Ectodermal cell (in vitro differentiated cells): ENCODE measurements around the gene TCP1.
A peak's percentile ranks its signal among the peaks of the same experiment; 100 is the strongest.
"Not testable (repeated sequence)": the region's sequence is repeated elsewhere in the genome, so short reads cannot be mapped to it uniquely, and the experiment has no call there.

Experiments used
- H3K27ac ChIP-seq: 2 replicates; pipeline ENCODE4 v1.7.0; 2013; ENCODE audit warnings: mild to moderate bottlenecking, low read depth, low read length; ENCODE audit not compliant: insufficient read depth, poor library complexity, severe bottlenecking
- H3K27me3 ChIP-seq: 2 replicates; pipeline ENCODE4 v1.7.0; 2013; ENCODE audit warnings: mild to moderate bottlenecking, low read length; ENCODE audit not compliant: insufficient read depth, control insufficient read depth, poor library complexity, severe bottlenecking
- H3K36me3 ChIP-seq: one replicate; pipeline ENCODE4 v1.7.0; 2013; ENCODE audit warnings: low read length; ENCODE audit not compliant: control insufficient read depth, insufficient read depth
- H3K4me1 ChIP-seq: one replicate; pipeline ENCODE4 v1.7.0; 2013; ENCODE audit warnings: low read length; ENCODE audit not compliant: control insufficient read depth, insufficient read depth
- H3K4me3 ChIP-seq: 2 replicates; pipeline ENCODE4 v1.7.0; 2013; ENCODE audit warnings: low read depth, low read length, control low read depth; ENCODE audit not compliant: insufficient read depth
- H3K9me3 ChIP-seq: 2 replicates; pipeline ENCODE4 v1.7.0; 2013; ENCODE audit warnings: mild to moderate bottlenecking, low read length, moderate library complexity; ENCODE audit not compliant: control insufficient read depth
- WGBS, 2 experiments: methylation state at CpG; one replicate each; pipeline ENCODE4 v1.1.7; 2013; ENCODE audit warnings: missing lambda C conversion rate in 2 of 2; 5-methylcytosine and 5-hydroxymethylcytosine counted together

Gene TCP1

GRCh38 chr6:159745081-159745480, 44.3 kb downstream of the TCP1 start:
- Histone ChIP-seq H3K4me1 (no peaks in the 10 kb centered on the region), H3K9me3 (no peaks in the 10 kb centered on the region), H3K27ac (no peak overlapping the region), H3K36me3 (peaks cover 46% of the 10 kb centered on the region), H3K4me3 (no peak overlapping the region), H3K27me3 (no peaks in the 10 kb centered on the region)
- 94 to 96% methylated on average over 5 to 7 of the region's 7 CpGs for WGBS, 2 experiments

GRCh38 chr6:159742165-159742564, 47.2 kb downstream of the TCP1 start:
- H3K36me3 ChIP-seq, result peaks cover 42% of the 10 kb centered on the region
- no peaks in the 10 kb centered on the region for H3K9me3 ChIP-seq
- H3K4me1 ChIP-seq, result no peaks in the 10 kb centered on the region
- no peaks in the 10 kb centered on the region for H3K27me3 ChIP-seq
- no peak overlapping the region for H3K27ac ChIP-seq
- H3K4me3 ChIP-seq, result no peak overlapping the region
- WGBS, 2 experiments, result 90 to 98% methylated on average over 1 of the region's 1 CpG

- WGBS, 2 experiments, result 94 to 100% methylated on average over 2 to 3 of the region's 3 CpGs
- peaks cover 35% of the 10 kb centered on the region for H3K36me3 ChIP-seq
Measured at GRCh38 chr6:159739341-159739740, 50.1 kb downstream of the TCP1 start.

GRCh38 chr6:159736908-159737307, 52.5 kb downstream of the TCP1 start:
- no peaks in the 10 kb centered on the region for H3K27me3 ChIP-seq
- no peaks in the 10 kb centered on the region for H3K9me3 ChIP-seq
- no peak overlapping the region for H3K27ac ChIP-seq
- WGBS, 2 experiments, result 84% methylated on average over 5 to 7 of the region's 7 CpGs
- H3K4me1 ChIP-seq, result no peaks in the 10 kb centered on the region
- peaks cover 19% of the 10 kb centered on the region for H3K36me3 ChIP-seq
- no peak overlapping the region for H3K4me3 ChIP-seq

More at GRCh38 chr6:159739341-159739740, 50.1 kb downstream of the TCP1 start:
- H3K27ac ChIP-seq, result no peak overlapping the region
- H3K4me3 ChIP-seq, result no peak overlapping the region
- H3K4me1 ChIP-seq, result no peaks in the 10 kb centered on the region
- no peaks in the 10 kb centered on the region for H3K9me3 ChIP-seq
- no peaks in the 10 kb centered on the region for H3K27me3 ChIP-seq

- WGBS, 2 experiments, result 92 to 93% methylated on average over 12 of the region's 12 CpGs
- not testable (repeated sequence) for H3K4me1 ChIP-seq, H3K27me3 ChIP-seq, H3K4me3 ChIP-seq, H3K9me3 ChIP-seq, H3K36me3 ChIP-seq, H3K27ac ChIP-seq
Measured at GRCh38 chr6:159733395-159733794, 56.0 kb downstream of the TCP1 start.

GRCh38 chr6:159732550-159732949, 56.9 kb downstream of the TCP1 start:
- 86 to 89% methylated on average over 9 to 12 of the region's 12 CpGs for WGBS, 2 experiments
- H3K27me3 ChIP-seq, H3K4me1 ChIP-seq, H3K36me3 ChIP-seq, H3K27ac ChIP-seq, H3K9me3 ChIP-seq, H3K4me3 ChIP-seq: not testable (repeated sequence)

GRCh38 chr6:159730332-159730676, 59.1 kb downstream of the TCP1 start:
- Histone ChIP-seq H3K9me3 (no peaks in the 10 kb centered on the region), H3K4me3 (no peak overlapping the region), H3K27me3 (no peaks in the 10 kb centered on the region), H3K27ac (no peak overlapping the region), H3K4me1 (peaks cover 4% of the 10 kb centered on the region), H3K36me3 (no peaks in the 10 kb centered on the region)
- 97 to 98% methylated on average over 6 of the region's 6 CpGs for WGBS, 2 experiments

GRCh38 chr6:159729598-159730331, 59.6 kb downstream of the TCP1 start:
- Histone ChIP-seq H3K27me3 (no peaks in the 10 kb centered on the region), H3K36me3 (no peaks in the 10 kb centered on the region), H3K27ac (no peak overlapping the region), H3K4me1 (peaks cover 4% of the 10 kb centered on the region), H3K9me3 (no peaks in the 10 kb centered on the region), H3K4me3 (peak overlapping the region; percentile 87)
- 62 to 69% methylated on average over 4 of the region's 4 CpGs for WGBS, 2 experiments

- no peaks in the 10 kb centered on the region for H3K36me3 ChIP-seq
- H3K4me1 ChIP-seq, result peaks cover 4% of the 10 kb centered on the region
- no peaks in the 10 kb centered on the region for H3K9me3 ChIP-seq
- 1 to 3% methylated on average over 7 to 9 of the region's 9 CpGs for WGBS, 2 experiments
- H3K4me3 ChIP-seq, result peak overlapping the region; percentile 87
- H3K27me3 ChIP-seq, result no peaks in the 10 kb centered on the region
- no peak overlapping the region for H3K27ac ChIP-seq
Measured at GRCh38 chr6:159728531-159728964, 60.9 kb downstream of the TCP1 start.
